GM10248 (cell line): ENCODE results near the gene SREBF2.

ENCODE experiments used
- CTCF ChIA-PET: fragments of 300-600 bp; sonication (Branson Sonifier 250); formaldehyde crosslinking; extraction: SDS; loops from one replicate; lab custom pipeline; 2021; ENCODE audit warnings: antibody characterized with exemption; lab: Yijun Ruan, JAX
- POLR2A ChIA-PET: fragments of 350-650 bp; sonication (Branson Sonifier 250); formaldehyde crosslinking; extraction: SDS; loops from one replicate; lab custom pipeline; 2020; ENCODE audit warnings: antibody characterized with exemption; lab: Yijun Ruan, JAX
- DNase-seq: peaks from one replicate; pipeline ENCODE4 v3.0.0; 2012; ENCODE audit errors: extremely low spot score
- CTCF ChIP-seq: IDR thresholded peaks from 2 replicates; pipeline ENCODE4 v1.5.1; 2012; ENCODE audit warnings: mild to moderate bottlenecking, low read depth; ENCODE audit errors: extremely low read depth, missing control alignments, control extremely low read depth

SREBF2 gene

GRCh38 chr22:41800348-41801146 lies 32.4 kb upstream of the SREBF2 start, which contains the start of gene CCDC134:
Gene CCDC134 (plus strand): TSS chr22:41800679. CDS start chr22:41808891, 8,212 bp downstream.
- peak; percentile 97 for DNase-seq
- no peak for TF ChIP-seq CTCF
- CTCF ChIA-PET = interaction anchor here (0.7 to 4.6 kb wide), 17 partner anchors 8 to 158 kb away, joined by 3 to 43 read pairs (median 4); partner anchors contain the start of genes MEI1 and SREBF2
- POLR2A ChIA-PET = interaction anchor here (0.6 to 1.9 kb wide), 16 partner anchors 16 to 944 kb away, joined by 3 to 16 read pairs (median 4); partner anchors contain the start of genes SNU13, SREBF2 and ST13

DNA sequence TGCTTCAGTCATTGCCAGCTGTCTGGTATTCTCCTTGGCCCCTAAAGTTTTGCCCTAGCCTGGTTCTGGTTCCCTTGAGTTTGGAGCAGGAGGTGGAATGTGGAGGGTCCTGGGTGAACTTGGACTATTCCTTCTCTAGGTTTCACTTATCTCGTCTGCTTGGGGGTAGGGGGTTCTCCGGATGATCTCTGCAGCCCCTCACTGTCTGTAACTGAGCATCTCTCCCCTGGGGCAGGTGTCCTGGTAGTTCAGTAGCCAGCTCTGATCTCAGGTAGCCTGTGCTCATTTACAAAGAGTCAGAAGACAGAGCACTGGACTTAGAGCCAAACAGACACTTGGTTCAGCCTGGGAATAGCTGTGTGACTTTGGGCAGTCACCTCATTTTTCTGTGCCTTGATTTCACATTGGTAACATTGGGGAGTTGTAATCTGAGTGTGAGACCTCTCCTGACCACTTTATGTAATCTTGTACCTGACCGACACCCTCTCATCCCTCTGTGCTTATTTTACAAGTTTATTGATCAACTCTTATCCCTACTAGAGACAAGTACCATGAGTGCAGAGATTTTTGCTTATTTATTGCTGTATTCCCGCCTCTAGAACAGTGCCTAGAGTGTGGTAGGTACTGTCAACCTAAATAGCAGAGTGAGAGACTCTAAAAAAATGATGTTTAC lies 31.6 kb upstream of the SREBF2 start:
- ChIA-PET POLR2A (interaction anchor here (1.2 to 1.9 kb wide), 5 partner anchors 20 to 82 kb away, joined by 3 to 10 read pairs (median 3); partner anchors contain the start of gene SREBF2), CTCF (interaction anchor here (1.0 to 4.6 kb wide), 10 partner anchors 10 to 140 kb away, joined by 3 to 43 read pairs (median 8); partner anchors contain the start of genes MEI1 and SREBF2)
- no peak for DNase-seq
- no peak for TF ChIP-seq CTCF

GRCh38 chr22:41801886-41802285 lies 31.0 kb upstream of the SREBF2 start:
- CTCF ChIA-PET = interaction anchor here (1.1 to 4.6 kb wide), 6 partner anchors 9 to 139 kb away, joined by 3 to 43 read pairs (median 8); partner anchors contain the start of genes MEI1 and SREBF2
- no peak for TF ChIP-seq CTCF
- DNase-seq = no peak
- POLR2A ChIA-PET = no interaction called here

GRCh38 chr22:41805639-41806038 lies 27.3 kb upstream of the SREBF2 start:
- ChIA-PET POLR2A (interaction anchor here (0.7 kb wide), 1 partner anchor 104 kb away, joined by 3 read pairs; no protein-coding TSS in a partner anchor), CTCF (interaction anchor here (1.1 to 2.3 kb wide), 3 partner anchors 59 to 108 kb away, joined by 3 to 9 read pairs (median 4); no protein-coding TSS in a partner anchor)
- TF ChIP-seq CTCF = no peak
- DNase-seq = no peak

- TF ChIP-seq CTCF = no peak
- ChIA-PET CTCF (interaction anchor here (0.6 to 1.7 kb wide), 7 partner anchors 8 to 111 kb away, joined by 3 to 5 read pairs (median 3); partner anchors contain the start of genes CCDC134 and SREBF2), POLR2A (interaction anchor here (0.6 kb wide), 1 partner anchor 24 kb away, joined by 4 read pairs; the partner anchor contains the start of gene SREBF2)
- DNase-seq = no peak
These were observed 24.5 kb upstream of the SREBF2 start for GRCh38 chr22:41808400-41808799.
